ENCODE measurements around the gene KIAA2012.
A peak's percentile ranks its signal among the peaks of the same experiment; 100 is the strongest.

Gene KIAA2012

GRCh38 chr2:202100176-202100575 lies 27.1 kb downstream of the KIAA2012 start:
- DNase-seq = no peak
- TF ChIP-seq, protein P1, sequence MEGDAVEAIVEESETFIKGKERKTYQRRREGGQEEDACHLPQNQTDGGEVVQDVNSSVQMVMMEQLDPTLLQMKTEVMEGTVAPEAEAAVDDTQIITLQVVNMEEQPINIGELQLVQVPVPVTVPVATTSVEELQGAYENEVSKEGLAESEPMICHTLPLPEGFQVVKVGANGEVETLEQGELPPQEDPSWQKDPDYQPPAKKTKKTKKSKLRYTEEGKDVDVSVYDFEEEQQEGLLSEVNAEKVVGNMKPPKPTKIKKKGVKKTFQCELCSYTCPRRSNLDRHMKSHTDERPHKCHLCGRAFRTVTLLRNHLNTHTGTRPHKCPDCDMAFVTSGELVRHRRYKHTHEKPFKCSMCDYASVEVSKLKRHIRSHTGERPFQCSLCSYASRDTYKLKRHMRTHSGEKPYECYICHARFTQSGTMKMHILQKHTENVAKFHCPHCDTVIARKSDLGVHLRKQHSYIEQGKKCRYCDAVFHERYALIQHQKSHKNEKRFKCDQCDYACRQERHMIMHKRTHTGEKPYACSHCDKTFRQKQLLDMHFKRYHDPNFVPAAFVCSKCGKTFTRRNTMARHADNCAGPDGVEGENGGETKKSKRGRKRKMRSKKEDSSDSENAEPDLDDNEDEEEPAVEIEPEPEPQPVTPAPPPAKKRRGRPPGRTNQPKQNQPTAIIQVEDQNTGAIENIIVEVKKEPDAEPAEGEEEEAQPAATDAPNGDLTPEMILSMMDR (IDR thresholded peaks at IDR 0.05; ENCODE audit: low read depth, low read length) = no peak

GRCh38 chr2:202101026-202101579 lies 28.0 kb downstream of the KIAA2012 start:
- Histone ChIP-seq H3K36me3 (no peaks in the 10 kb centered on the region), H3K9me3 (ENCODE audit: severe bottlenecking) (no peaks in the 10 kb centered on the region), H3K27me3 (ENCODE audit: insufficient read depth, low read depth, severe bottlenecking) (no peaks in the 10 kb centered on the region), H3K27ac (peak overlapping the region; percentile 72), H3K4me3 (ENCODE audit: low read depth, low read length) (no peak overlapping the region)
- peak; percentile 70 for DNase-seq
- TF ChIP-seq, protein P1 (IDR thresholded peaks at IDR 0.05; ENCODE audit: low read depth, low read length) = no peak

More at GRCh38 chr2:202100176-202100575, 27.1 kb downstream of the KIAA2012 start:
- peak overlapping the region; percentile 72 for H3K27ac ChIP-seq
- no peaks in the 10 kb centered on the region for H3K9me3 ChIP-seq (ENCODE audit: severe bottlenecking)
- no peaks in the 10 kb centered on the region for H3K27me3 ChIP-seq (ENCODE audit: insufficient read depth, low read depth, severe bottlenecking)
- H3K4me3 ChIP-seq (ENCODE audit: low read depth, low read length) = no peak overlapping the region
- no peaks in the 10 kb centered on the region for H3K36me3 ChIP-seq

DNA sequence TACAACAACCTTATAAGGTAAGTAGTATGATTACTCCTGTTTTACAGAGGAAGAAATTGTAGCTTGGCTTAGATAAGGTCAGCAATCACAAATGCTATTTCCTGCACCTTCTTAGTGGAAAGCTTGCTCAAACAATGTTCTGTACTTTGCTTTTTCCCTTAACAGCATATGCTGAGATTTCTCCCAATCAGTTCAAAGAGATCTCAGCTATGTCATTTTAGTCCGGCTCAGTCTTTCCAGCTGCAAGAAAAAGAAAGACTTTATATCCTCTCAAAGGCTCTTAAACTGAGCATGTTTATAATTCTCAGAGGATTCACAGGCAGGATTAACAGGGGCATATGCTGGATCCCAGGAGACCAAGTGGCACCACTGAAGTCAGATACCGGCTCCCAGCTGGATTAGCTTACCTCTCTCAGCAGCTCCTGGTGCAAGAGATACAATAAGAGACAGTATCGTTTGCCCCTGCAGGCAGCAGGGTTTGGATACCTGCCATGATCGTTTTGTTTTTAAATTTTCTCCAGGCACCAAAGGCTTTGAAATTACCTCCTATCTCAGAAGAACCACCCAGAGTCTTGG lies 29.5 kb downstream of the KIAA2012 start:
- TF ChIP-seq, protein P1 (IDR thresholded peaks at IDR 0.05; ENCODE audit: low read depth, low read length) = no peak
- Histone ChIP-seq H3K27me3 (ENCODE audit: insufficient read depth, low read depth, severe bottlenecking) (no peaks in the 10 kb centered on the region), H3K36me3 (no peaks in the 10 kb centered on the region), H3K4me3 (ENCODE audit: low read depth, low read length) (peak overlapping the region; percentile 27), H3K9me3 (ENCODE audit: severe bottlenecking) (no peaks in the 10 kb centered on the region), H3K27ac (peak overlapping the region; percentile 72)
- DNase-seq = peak; percentile 90

DNA sequence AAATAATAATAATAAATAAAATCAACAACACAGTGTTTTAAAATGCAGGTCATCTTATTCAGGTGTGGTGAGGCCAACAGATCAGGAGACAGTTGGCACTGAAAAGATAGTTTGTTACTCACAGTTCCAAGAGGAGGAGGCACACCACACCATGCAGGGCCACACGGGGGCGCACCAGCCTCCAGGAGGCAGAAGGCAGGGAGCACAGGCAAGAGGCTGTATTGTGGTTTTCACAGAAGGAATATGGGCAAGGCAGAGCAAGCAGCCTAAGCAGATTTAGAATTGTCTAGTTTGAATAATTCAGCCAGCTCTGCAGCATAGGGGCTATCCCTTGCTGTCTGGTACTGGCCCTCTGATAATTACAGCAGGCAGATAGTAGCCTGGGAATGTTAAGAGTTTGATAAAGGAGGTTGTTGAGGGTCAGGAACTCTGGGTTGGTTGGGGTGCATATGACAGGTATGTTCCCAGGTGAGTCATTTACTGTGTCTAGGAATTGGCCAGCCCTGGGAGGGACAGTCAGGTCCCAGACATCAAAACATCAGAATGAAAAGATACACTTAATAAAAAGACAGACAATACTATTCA lies 31.3 kb downstream of the KIAA2012 start:
- TF ChIP-seq, protein P1 (IDR thresholded peaks at IDR 0.05; ENCODE audit: low read depth, low read length) = peak; percentile 77
- no peak overlapping the region for H3K27ac ChIP-seq
- DNase-seq = peak; percentile 84
- H3K36me3 ChIP-seq = no peaks in the 10 kb centered on the region
- no peaks in the 10 kb centered on the region for H3K27me3 ChIP-seq (ENCODE audit: insufficient read depth, low read depth, severe bottlenecking)
- H3K4me3 ChIP-seq (ENCODE audit: low read depth, low read length) = no peak overlapping the region
- no peaks in the 10 kb centered on the region for H3K9me3 ChIP-seq (ENCODE audit: severe bottlenecking)

DNA sequence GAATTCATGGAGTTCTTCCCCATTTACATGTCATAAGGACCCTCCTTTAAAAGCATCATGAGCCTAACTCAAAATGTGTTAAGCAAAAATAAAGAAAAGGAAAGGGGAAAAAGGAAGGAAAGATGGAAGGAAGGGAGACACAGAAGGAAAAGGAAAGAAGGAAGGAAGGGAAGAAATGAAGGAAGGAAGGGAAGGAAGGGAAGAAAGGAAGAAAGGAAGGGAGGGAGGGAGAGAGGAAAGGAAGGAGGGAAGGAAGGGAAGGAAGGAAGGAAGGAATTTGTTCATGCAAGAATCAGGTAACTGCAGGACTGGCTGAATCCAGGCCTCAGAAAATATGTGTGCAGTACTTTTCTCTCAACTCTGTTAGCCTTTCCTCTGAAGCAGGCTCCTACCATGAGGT lies 32.0 kb downstream of the KIAA2012 start:
- no peaks in the 10 kb centered on the region for H3K36me3 ChIP-seq
- H3K27ac ChIP-seq = no peak overlapping the region
- H3K4me3 ChIP-seq (ENCODE audit: low read depth, low read length) = no peak overlapping the region
- TF ChIP-seq, protein P1 (IDR thresholded peaks at IDR 0.05; ENCODE audit: low read depth, low read length) = no peak
- no peaks in the 10 kb centered on the region for H3K27me3 ChIP-seq (ENCODE audit: insufficient read depth, low read depth, severe bottlenecking)
- H3K9me3 ChIP-seq (ENCODE audit: severe bottlenecking) = no peaks in the 10 kb centered on the region
- DNase-seq = no peak
